ENCODE results near the gene IVD.

GRCh38 chr15:40381818-40382529, 23.6 kb upstream of the IVD start:
- TF ChIP-seq EZH2 (IDR thresholded peaks at IDR 0.05; ENCODE audit: borderline replicate concordance, low read depth, low read length, poor library complexity, severe bottlenecking) (no peak), CTCF (conservative IDR thresholded peaks at IDR 0.05; ENCODE audit: low read depth, low read length) (no peak)
